Measurements from ENCODE around the gene FADS2.

The FADS2 gene

GRCh38 chr11:61888590-61888989 lies 60.5 kb downstream of the FADS2 start:
- DNase-seq (ENCODE audit: low spot score): no peak

- DNase-seq (ENCODE audit: low spot score): no peak
These were observed 61.7 kb downstream of the FADS2 start for GRCh38 chr11:61889831-61890230.

GRCh38 chr11:61890529-61891330 lies 62.6 kb downstream of the FADS2 start:
- DNase-seq (ENCODE audit: low spot score): peak; percentile 16

GRCh38 chr11:61891331-61892084 lies 63.4 kb downstream of the FADS2 start, which contains the start of gene FADS3:
TSS of gene FADS3 (minus strand) at chr11:61891545. CDS start at chr11:61891381, 164 bp downstream.
- DNase-seq (ENCODE audit: low spot score): peak; percentile 59

- no peak for DNase-seq (ENCODE audit: low spot score)
These were observed 63.9 kb downstream of the FADS2 start for GRCh38 chr11:61892085-61892370.

GRCh38 chr11:61893981-61894380 lies 65.9 kb downstream of the FADS2 start:
- DNase-seq (ENCODE audit: low spot score): no peak

- no peak for DNase-seq (ENCODE audit: low spot score)
These were observed 67.1 kb downstream of the FADS2 start for GRCh38 chr11:61895046-61895717.

GRCh38 chr11:61895718-61896059 lies 67.6 kb downstream of the FADS2 start:
- DNase-seq (ENCODE audit: low spot score): no peak

- DNase-seq (ENCODE audit: low spot score): no peak
These were observed 68.7 kb downstream of the FADS2 start for GRCh38 chr11:61896665-61897386.

- DNase-seq (ENCODE audit: low spot score): peak; percentile 76
These were observed 69.5 kb downstream of the FADS2 start for GRCh38 chr11:61897387-61898246.

GRCh38 chr11:61898247-61898582 lies 70.1 kb downstream of the FADS2 start:
- no peak for DNase-seq (ENCODE audit: low spot score)

GRCh38 chr11:61899146-61899841 lies 71.2 kb downstream of the FADS2 start:
- DNase-seq (ENCODE audit: low spot score): peak; percentile 90

- DNase-seq (ENCODE audit: low spot score): no peak
These were observed 72.2 kb downstream of the FADS2 start for GRCh38 chr11:61900251-61900650.

GRCh38 chr11:61901397-61901796 lies 73.3 kb downstream of the FADS2 start:
- no peak for DNase-seq (ENCODE audit: low spot score)

GRCh38 chr11:61902313-61902712 lies 74.2 kb downstream of the FADS2 start:
- DNase-seq (ENCODE audit: low spot score): no peak

- DNase-seq (ENCODE audit: low spot score): no peak
These were observed 75.7 kb downstream of the FADS2 start for GRCh38 chr11:61903845-61904244.

- no peak for DNase-seq (ENCODE audit: low spot score)
These were observed 76.5 kb downstream of the FADS2 start for GRCh38 chr11:61904539-61905048.

GRCh38 chr11:61905067-61905696 lies 77.1 kb downstream of the FADS2 start:
- no peak for DNase-seq (ENCODE audit: low spot score)

GRCh38 chr11:61905801-61906521 lies 77.9 kb downstream of the FADS2 start:
- no peak for DNase-seq (ENCODE audit: low spot score)

GRCh38 chr11:61906522-61906909 lies 78.4 kb downstream of the FADS2 start:
- DNase-seq (ENCODE audit: low spot score): no peak

Data from CD4-positive, alpha-beta T cell treated with Interleukin-2 at 100 ng/mL for 4 hours (primary cell).